ENCODE results near the gene HCAR2. TPM values are rescaled to one million over a fixed set of nuclear protein-coding genes. Genes with fewer than 3 reads are reported as not detected.
A peak's percentile ranks its signal among the peaks of the same experiment; 100 is the strongest.
"Not testable (repeated sequence)": the region's sequence is repeated elsewhere in the genome, so short reads cannot be mapped to it uniquely, and the experiment has no call there.

Gene HCAR2
- total RNA-seq, 1 experiment from 2014 or later = not detected

- BruUV-seq (replicated peaks); POLR2A ChIA-PET: not testable (repeated sequence)
Observed at GRCh38 chr12:122711266-122711665, 8.1 kb upstream of the HCAR2 start.

GRCh38 chr12:122710341-122710740 lies 7.2 kb upstream of the HCAR2 start:
- H3K79me2 ChIP-seq (ENCODE audit: insufficient read depth, low read length); H3K27me3 ChIP-seq (ENCODE audit: insufficient read depth, low read length); DNase-seq (ENCODE audit: low read depth, low spot score); CTCF ChIA-PET; intact Hi-C loops (cut with micrococcal nuclease); H4K20me1 ChIP-seq (ENCODE audit: insufficient read depth); H3K27ac ChIP-seq (ENCODE audit: low read depth, low read length); BruUV-seq (replicated peaks); H3K4me1 ChIP-seq (ENCODE audit: control insufficient read depth in 1 of 2, insufficient read depth in 2 of 2, low read length in 2 of 2); H3K9ac ChIP-seq (ENCODE audit: low read length); H2AFZ ChIP-seq (ENCODE audit: low read depth, low read length, poor library complexity, severe bottlenecking); ATAC-seq; H3K9me3 ChIP-seq (ENCODE audit: control insufficient read depth in 1 of 2, insufficient read depth in 1 of 2, low read depth in 1 of 2, low read length in 2 of 2); H3K4me3 ChIP-seq (replicated peaks in 1 of 2; ENCODE audit: low read depth in 1 of 2, low read length in 2 of 2); POLR2A ChIA-PET; H3K36me3 ChIP-seq (ENCODE audit: control insufficient read depth in 1 of 2, insufficient read depth in 2 of 2, low read length in 2 of 2); RAD21 ChIA-PET (ENCODE audit: low non-redundant PET in 1 of 2, low total read pairs in 2 of 2, uncharacterized antibody in 2 of 2, unreplicated experiment in 2 of 2); H3K9me2 ChIP-seq (ENCODE audit: insufficient read depth): not testable (repeated sequence)
- 0 out of 2 replicates have a peak overlapping the region, but pooled peaks have one; percentile 9 for H3K4me2 ChIP-seq (ENCODE audit: low read length)

More at GRCh38 chr12:122711266-122711665, 8.1 kb upstream of the HCAR2 start:
- H3K27me3 ChIP-seq (ENCODE audit: insufficient read depth, low read length); H3K9me2 ChIP-seq (ENCODE audit: insufficient read depth); H4K20me1 ChIP-seq (ENCODE audit: insufficient read depth); ATAC-seq; DNase-seq (ENCODE audit: low read depth, low spot score); H3K9me3 ChIP-seq (ENCODE audit: control insufficient read depth in 1 of 2, insufficient read depth in 1 of 2, low read depth in 1 of 2, low read length in 2 of 2); H3K27ac ChIP-seq (ENCODE audit: low read depth, low read length); H2AFZ ChIP-seq (ENCODE audit: low read depth, low read length, poor library complexity, severe bottlenecking); H3K4me2 ChIP-seq (ENCODE audit: low read length); H3K4me1 ChIP-seq (ENCODE audit: control insufficient read depth in 1 of 2, insufficient read depth in 2 of 2, low read length in 2 of 2); intact Hi-C loops (cut with micrococcal nuclease); H3K79me2 ChIP-seq (ENCODE audit: insufficient read depth, low read length); RAD21 ChIA-PET (ENCODE audit: low non-redundant PET in 1 of 2, low total read pairs in 2 of 2, uncharacterized antibody in 2 of 2, unreplicated experiment in 2 of 2); H3K9ac ChIP-seq (ENCODE audit: low read length); CTCF ChIA-PET; H3K36me3 ChIP-seq (ENCODE audit: control insufficient read depth in 1 of 2, insufficient read depth in 2 of 2, low read length in 2 of 2); H3K4me3 ChIP-seq (replicated peaks in 1 of 2; ENCODE audit: low read depth in 1 of 2, low read length in 2 of 2): not testable (repeated sequence)

- intact Hi-C loops (cut with micrococcal nuclease); H3K27ac ChIP-seq (ENCODE audit: low read depth, low read length); CTCF ChIA-PET; H4K20me1 ChIP-seq (ENCODE audit: insufficient read depth); H3K9me2 ChIP-seq (ENCODE audit: insufficient read depth); H3K79me2 ChIP-seq (ENCODE audit: insufficient read depth, low read length); H3K9me3 ChIP-seq (ENCODE audit: control insufficient read depth in 1 of 2, insufficient read depth in 1 of 2, low read depth in 1 of 2, low read length in 2 of 2); H3K4me3 ChIP-seq (replicated peaks in 1 of 2; ENCODE audit: low read depth in 1 of 2, low read length in 2 of 2); RAD21 ChIA-PET (ENCODE audit: low non-redundant PET in 1 of 2, low total read pairs in 2 of 2, uncharacterized antibody in 2 of 2, unreplicated experiment in 2 of 2); DNase-seq (ENCODE audit: low read depth, low spot score); H3K36me3 ChIP-seq (ENCODE audit: control insufficient read depth in 1 of 2, insufficient read depth in 2 of 2, low read length in 2 of 2); H2AFZ ChIP-seq (ENCODE audit: low read depth, low read length, poor library complexity, severe bottlenecking); H3K9ac ChIP-seq (ENCODE audit: low read length); BruUV-seq (replicated peaks); H3K27me3 ChIP-seq (ENCODE audit: insufficient read depth, low read length); H3K4me1 ChIP-seq (ENCODE audit: control insufficient read depth in 1 of 2, insufficient read depth in 2 of 2, low read length in 2 of 2); ATAC-seq; POLR2A ChIA-PET; H3K4me2 ChIP-seq (ENCODE audit: low read length): not testable (repeated sequence)
Observed at GRCh38 chr12:122709287-122709686, 6.1 kb upstream of the HCAR2 start.

GRCh38 chr12:122703841-122704240 lies 684 bp upstream of the HCAR2 start:
- H3K36me3 ChIP-seq (ENCODE audit: control insufficient read depth in 1 of 2, insufficient read depth in 2 of 2, low read length in 2 of 2); H3K4me1 ChIP-seq (ENCODE audit: control insufficient read depth in 1 of 2, insufficient read depth in 2 of 2, low read length in 2 of 2); H3K4me3 ChIP-seq (replicated peaks in 1 of 2; ENCODE audit: low read depth in 1 of 2, low read length in 2 of 2); CTCF ChIA-PET; BruUV-seq (replicated peaks); H3K4me2 ChIP-seq (ENCODE audit: low read length); H3K27ac ChIP-seq (ENCODE audit: low read depth, low read length); RAD21 ChIA-PET (ENCODE audit: low non-redundant PET in 1 of 2, low total read pairs in 2 of 2, uncharacterized antibody in 2 of 2, unreplicated experiment in 2 of 2); H3K9ac ChIP-seq (ENCODE audit: low read length); intact Hi-C loops (cut with micrococcal nuclease); POLR2A ChIA-PET; H2AFZ ChIP-seq (ENCODE audit: low read depth, low read length, poor library complexity, severe bottlenecking); H3K27me3 ChIP-seq (ENCODE audit: insufficient read depth, low read length); ATAC-seq; H4K20me1 ChIP-seq (ENCODE audit: insufficient read depth); H3K9me2 ChIP-seq (ENCODE audit: insufficient read depth); DNase-seq (ENCODE audit: low read depth, low spot score); H3K9me3 ChIP-seq (ENCODE audit: control insufficient read depth in 1 of 2, insufficient read depth in 1 of 2, low read depth in 1 of 2, low read length in 2 of 2); H3K79me2 ChIP-seq (ENCODE audit: insufficient read depth, low read length): not testable (repeated sequence)

GRCh38 chr12:122701481-122701880 lies 1.7 kb downstream of the HCAR2 start:
- RAD21 ChIA-PET (ENCODE audit: low non-redundant PET in 1 of 2, low total read pairs in 2 of 2, uncharacterized antibody in 2 of 2, unreplicated experiment in 2 of 2); POLR2A ChIA-PET; intact Hi-C loops (cut with micrococcal nuclease): not testable (repeated sequence)

More at GRCh38 chr12:122701481-122701880, 1.7 kb downstream of the HCAR2 start:
- ATAC-seq; H4K20me1 ChIP-seq (ENCODE audit: insufficient read depth); H3K4me3 ChIP-seq (replicated peaks in 1 of 2; ENCODE audit: low read depth in 1 of 2, low read length in 2 of 2); H2AFZ ChIP-seq (ENCODE audit: low read depth, low read length, poor library complexity, severe bottlenecking); H3K9me3 ChIP-seq (ENCODE audit: control insufficient read depth in 1 of 2, insufficient read depth in 1 of 2, low read depth in 1 of 2, low read length in 2 of 2); CTCF ChIA-PET; H3K4me1 ChIP-seq (ENCODE audit: control insufficient read depth in 1 of 2, insufficient read depth in 2 of 2, low read length in 2 of 2); H3K27ac ChIP-seq (ENCODE audit: low read depth, low read length); H3K79me2 ChIP-seq (ENCODE audit: insufficient read depth, low read length); BruUV-seq (replicated peaks); H3K4me2 ChIP-seq (ENCODE audit: low read length); H3K9me2 ChIP-seq (ENCODE audit: insufficient read depth); H3K9ac ChIP-seq (ENCODE audit: low read length); H3K27me3 ChIP-seq (ENCODE audit: insufficient read depth, low read length); DNase-seq (ENCODE audit: low read depth, low spot score); H3K36me3 ChIP-seq (ENCODE audit: control insufficient read depth in 1 of 2, insufficient read depth in 2 of 2, low read length in 2 of 2): not testable (repeated sequence)

Data from HCT116 (cell line).